ENCODE measurements around the gene FCER2.
"Not testable (repeated sequence)": the region's sequence is repeated elsewhere in the genome, so short reads cannot be mapped to it uniquely, and the experiment has no call there.

FCER2 gene

DNA sequence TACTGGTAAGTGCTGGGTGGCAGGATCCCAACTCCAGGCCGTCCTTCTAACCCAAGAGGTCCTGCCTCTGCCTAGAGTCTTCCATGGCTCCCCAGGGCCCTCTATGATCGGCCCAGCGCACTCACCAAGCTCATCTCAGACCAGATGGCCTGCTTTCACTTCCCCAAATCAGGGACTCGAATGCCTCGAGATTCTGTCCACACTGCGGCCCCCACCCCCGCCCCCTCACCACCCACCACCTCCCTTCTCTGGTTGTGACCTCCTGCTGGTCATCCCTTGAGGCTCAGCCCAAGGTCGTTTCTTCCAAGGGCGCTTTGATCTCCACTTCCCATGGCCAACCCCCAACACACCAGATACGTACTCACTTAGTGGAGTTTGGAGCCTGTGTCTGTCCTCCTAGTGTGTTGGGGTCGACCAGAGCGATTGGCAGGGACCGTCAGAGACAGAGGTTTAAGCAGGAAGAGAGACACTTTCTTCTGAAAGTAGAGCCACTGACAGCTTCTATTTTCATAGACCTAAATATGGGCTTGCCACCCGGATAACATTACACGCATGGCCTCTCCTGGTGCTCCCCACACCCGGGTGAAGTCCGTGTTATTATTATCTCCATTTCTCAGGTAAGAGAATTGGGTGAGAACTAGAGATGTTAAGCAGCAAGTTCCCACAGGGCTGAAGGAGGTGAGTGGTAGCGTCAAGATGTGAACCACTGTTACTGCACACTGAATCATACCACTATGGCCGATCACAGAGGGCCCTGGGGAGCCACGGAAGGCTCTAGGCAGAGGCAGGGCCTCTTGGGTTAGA, at the start of gene FCER2:
FCER2 (minus strand) TSS at position 478 of the 804 bp plus-strand sequence. CDS start 2,371 bp downstream, outside the sequence.
- DNase-seq = no peak

DNA sequence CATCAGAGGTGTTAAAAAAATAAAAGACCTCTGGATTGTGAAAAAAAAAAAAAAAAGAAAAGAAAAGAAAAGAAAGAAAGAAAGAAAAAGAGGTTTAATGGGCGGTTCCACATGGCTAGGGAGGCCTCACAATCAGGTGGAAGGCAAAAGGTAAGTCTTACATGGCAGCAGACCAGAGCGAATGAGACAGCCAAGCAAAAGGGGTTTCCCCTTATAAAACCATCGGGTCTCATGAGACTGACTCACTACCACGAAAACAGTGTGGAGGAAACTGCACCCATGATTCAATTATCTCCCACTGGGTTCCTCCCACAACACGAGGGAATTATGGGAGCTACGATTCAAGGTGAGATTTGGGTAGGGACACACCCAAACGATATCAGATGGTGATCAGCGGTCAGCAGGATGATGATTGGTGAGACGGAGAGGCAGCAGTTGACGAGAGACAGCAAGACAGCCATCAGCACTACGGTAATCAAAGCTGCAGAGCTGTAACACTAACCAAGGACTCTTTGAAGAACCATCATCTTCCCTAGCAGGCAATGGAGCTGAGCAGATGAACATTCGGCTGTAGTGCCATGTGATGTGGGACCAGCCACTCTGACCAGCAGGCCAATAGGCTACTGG, 49.3 kb upstream of the FCER2 start:
- no peak for DNase-seq

- DNase-seq = no peak
Observed at GRCh38 chr19:7748756-7749155, 46.8 kb upstream of the FCER2 start.

DNA sequence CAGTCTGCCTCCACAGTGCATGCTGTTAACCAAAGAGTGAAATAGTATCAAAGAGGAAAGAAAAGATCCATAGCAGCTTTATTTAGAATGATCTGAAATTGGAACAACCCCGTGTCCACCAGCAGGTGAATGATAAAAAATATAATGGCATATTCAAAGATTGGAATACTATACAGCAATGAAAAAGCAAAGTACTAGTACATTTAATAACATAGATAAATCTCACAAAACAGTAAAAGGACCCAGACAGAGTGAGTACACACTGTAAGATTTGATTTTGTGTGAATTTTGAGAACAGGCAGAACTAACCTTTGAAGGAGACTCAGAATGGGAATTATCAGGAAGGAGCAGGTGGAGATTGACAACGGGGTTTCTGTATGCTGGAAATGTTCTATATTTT, 46.2 kb upstream of the FCER2 start:
- DNase-seq = no peak

GRCh38 chr19:7746903-7747884, 45.3 kb upstream of the FCER2 start, which contains the start of gene CD209:
Gene CD209, minus strand, starts transcription at chr19:7747534. Its CDS starts 23 bp downstream, at chr19:7747511.
- no peak for DNase-seq

GRCh38 chr19:7746306-7746705, 44.4 kb upstream of the FCER2 start:
- DNase-seq = not testable (repeated sequence)

GRCh38 chr19:7744871-7745650, 43.1 kb upstream of the FCER2 start:
- no peak for DNase-seq

- DNase-seq = no peak
Observed at GRCh38 chr19:7744199-7744786, 42.4 kb upstream of the FCER2 start.

GRCh38 chr19:7743425-7743841, 41.5 kb upstream of the FCER2 start:
- DNase-seq = no peak

DNA sequence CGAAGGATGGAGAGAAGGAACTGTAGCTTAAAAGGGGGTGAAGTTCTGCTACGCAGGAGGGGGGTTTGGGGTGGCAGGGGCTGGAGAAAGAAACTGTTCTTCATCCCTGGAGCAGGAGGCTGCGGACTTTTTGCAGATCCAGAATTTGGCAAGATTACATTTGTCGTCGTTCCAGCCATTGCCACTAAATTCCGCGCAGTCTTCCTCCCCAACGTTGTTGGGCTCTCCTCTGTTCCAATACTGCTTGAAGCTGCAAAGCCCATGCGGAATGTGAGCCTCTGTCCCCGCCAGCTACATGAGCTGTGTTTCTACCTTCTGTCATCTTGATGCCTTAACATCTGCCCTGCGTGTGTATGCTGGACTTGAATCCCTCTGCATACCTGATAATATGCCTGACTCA, 41.1 kb upstream of the FCER2 start:
- no peak for DNase-seq

DNA sequence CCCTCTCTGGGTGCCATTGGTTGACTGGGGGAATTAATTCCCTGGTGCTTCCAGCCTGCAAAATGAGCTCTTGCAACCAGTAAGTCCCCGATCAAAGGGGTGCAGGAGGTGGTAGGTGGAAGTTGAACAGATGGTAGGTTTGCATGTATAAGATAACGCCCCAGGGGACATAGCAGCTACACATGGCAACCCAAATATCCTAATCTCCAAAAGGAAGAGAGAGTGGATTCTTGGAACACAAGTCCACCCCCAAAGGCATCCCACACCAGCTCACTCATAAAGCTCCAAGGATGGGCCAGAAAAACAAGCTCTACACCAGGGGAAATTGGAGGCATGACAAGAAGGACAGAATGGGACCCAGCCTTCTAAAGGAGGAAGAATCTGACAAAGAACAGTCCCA, 40.6 kb upstream of the FCER2 start:
- no peak for DNase-seq

GRCh38 chr19:7740682-7741054, 38.7 kb upstream of the FCER2 start:
- no peak for DNase-seq

- DNase-seq = no peak
Observed at GRCh38 chr19:7739801-7740681, 38.1 kb upstream of the FCER2 start.

GRCh38 chr19:7739211-7739755, 37.4 kb upstream of the FCER2 start:
- no peak for DNase-seq

DNA sequence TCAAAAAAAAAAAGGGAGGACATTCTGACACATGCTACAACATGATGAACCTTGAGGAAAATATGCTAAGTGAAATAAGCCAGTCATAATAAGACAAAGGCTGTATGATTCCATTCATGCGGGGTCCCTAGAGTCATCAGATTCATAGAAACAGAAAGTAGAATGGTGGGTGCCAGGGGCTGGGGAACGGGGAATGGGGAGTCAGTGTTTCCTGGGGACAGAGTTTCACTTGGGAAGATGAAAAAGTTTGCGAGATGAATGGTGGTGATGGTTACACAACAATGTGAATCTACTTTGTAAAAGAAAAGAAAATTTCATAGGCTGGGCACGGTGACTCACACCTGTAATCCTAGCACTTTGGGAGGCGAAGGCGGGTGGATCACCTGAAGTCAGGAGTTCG, 36.1 kb upstream of the FCER2 start:
- DNase-seq = no peak

- DNase-seq = no peak
Observed at GRCh38 chr19:7737215-7737614, 35.3 kb upstream of the FCER2 start.

- no peak for DNase-seq
Observed at GRCh38 chr19:7736148-7736547, 34.2 kb upstream of the FCER2 start.

GRCh38 chr19:7734220-7735203, 32.6 kb upstream of the FCER2 start:
- DNase-seq = peak; percentile 6

- no peak for DNase-seq
Observed at GRCh38 chr19:7733376-7733775, 31.4 kb upstream of the FCER2 start.

Measured in fibroblast of skin of right quadriceps (primary cell).